GM12872 (cell line): ENCODE measurements around the gene SART1.

Source experiments
- TF ChIP-seq, protein P1 (sequence below): IDR thresholded peaks from 3 replicates; pipeline ENCODE4 v1.5.1; 2011; ENCODE audit warnings: low read depth, mild to moderate bottlenecking, low read length, moderate library complexity; ENCODE audit not compliant: insufficient read depth

The SART1 gene

DNA sequence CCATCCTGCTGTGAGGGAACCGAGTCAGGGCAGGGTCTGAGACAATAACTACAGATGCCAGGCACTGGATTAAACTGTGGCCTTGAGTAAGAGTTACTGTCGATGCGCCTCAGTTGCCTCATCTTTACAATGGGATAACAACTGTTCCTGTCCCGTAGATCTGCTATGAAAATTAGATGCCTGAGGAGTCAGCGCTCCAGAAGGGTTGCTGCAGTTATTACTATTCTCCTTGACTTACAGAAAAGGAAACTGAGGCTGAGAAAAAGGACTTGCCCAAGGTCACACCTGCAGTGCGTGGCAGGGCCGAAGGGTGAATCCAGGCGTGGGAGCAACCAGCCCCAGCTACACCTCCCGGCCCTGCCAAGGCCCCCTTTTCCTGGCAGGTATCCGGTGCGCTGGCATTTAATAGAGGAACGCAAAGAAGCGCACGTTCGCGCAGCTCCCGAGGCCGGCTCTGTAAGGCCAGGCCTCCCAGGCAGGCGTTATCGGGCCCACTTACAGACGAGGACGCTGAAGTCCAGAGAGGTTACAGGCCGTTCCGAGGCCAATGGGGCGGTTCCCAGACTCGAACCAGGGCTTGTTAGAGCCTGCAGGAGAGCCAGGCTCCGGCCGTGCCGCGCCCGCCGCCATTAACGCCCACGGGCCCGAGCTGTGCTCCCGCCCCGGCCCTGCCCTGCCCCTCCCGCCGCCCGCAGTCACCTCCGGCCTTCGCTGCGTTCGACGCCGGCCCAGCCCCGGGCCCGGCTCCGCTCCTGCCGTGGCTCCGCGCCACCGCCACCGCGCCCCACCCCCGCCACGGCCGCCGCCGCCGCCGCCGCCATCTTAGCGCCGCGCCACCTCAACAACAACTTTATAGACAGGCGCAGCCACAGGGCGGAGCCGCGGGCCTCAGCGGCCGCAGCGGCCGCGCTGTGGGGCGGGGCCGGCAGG lies 43.1 kb upstream of the SART1 start, which contains the start of gene C11orf68:
Gene C11orf68 (minus strand): TSS at position 852 of the 930 bp plus-strand sequence. CDS start 31 bp downstream, at position 821.
- TF ChIP-seq, protein P1, sequence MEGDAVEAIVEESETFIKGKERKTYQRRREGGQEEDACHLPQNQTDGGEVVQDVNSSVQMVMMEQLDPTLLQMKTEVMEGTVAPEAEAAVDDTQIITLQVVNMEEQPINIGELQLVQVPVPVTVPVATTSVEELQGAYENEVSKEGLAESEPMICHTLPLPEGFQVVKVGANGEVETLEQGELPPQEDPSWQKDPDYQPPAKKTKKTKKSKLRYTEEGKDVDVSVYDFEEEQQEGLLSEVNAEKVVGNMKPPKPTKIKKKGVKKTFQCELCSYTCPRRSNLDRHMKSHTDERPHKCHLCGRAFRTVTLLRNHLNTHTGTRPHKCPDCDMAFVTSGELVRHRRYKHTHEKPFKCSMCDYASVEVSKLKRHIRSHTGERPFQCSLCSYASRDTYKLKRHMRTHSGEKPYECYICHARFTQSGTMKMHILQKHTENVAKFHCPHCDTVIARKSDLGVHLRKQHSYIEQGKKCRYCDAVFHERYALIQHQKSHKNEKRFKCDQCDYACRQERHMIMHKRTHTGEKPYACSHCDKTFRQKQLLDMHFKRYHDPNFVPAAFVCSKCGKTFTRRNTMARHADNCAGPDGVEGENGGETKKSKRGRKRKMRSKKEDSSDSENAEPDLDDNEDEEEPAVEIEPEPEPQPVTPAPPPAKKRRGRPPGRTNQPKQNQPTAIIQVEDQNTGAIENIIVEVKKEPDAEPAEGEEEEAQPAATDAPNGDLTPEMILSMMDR: no peak

DNA sequence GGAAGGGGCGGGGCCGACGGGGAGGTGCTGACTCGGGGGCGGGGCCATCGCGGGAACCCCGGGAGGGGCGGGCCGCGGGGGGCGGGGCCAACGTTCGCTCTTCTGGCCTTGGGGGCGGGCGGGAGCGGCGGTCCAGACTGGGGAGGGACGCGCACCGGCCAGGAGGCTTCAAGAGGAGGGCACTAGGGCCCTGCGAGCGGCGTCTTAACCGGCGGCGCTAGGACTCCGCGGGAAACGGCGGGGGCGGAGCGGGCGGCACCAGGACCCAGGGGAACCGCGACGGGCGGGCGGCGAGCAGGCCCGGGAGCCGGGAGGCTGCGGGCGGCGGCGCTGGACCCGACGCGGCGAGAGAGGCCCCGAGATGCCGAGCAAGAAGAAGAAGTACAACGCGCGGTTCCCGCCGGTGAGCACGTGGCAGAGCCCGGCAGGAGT lies 42.4 kb upstream of the SART1 start, which contains the start of gene DRAP1:
Gene DRAP1 (plus strand): TSS at position 286 of the 432 bp plus-strand sequence. CDS start 76 bp downstream, at position 362.
- TF ChIP-seq, protein P1: no peak

DNA sequence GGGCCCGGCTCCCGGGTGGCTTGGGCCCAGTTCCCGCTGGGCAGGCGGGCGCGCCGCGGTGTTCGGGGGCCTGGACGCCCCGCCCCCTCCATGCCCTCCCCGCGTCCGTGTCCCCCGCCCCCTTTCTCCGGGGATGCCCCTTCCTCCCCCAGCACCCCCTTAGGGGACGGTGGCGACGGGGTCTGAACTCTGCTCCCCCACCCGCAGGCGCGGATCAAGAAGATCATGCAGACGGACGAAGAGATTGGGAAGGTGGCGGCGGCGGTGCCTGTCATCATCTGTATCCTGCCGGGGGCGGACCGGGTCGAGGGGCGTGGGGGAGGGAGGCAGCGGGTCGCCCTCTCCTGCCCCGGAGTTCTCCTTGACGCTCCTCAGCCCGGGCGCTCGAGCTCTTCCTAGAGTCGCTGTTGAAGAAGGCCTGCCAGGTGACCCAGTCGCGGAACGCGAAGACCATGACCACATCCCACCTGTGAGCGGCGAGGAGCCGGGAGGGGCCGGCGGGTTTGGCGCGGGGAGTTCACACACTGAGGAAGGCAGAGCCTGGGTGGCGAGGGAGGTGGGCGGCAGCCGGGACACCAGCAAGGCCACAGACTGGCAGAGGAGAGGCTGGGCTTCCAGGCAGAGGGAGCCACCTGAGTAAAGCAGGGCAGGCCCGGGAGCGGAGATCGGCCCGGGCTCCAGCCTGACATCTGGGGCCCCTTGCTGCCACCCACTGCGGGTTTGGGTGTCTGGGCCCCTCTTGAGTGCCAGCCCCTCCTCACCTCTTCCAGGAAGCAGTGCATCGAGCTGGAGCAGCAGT lies 41.8 kb upstream of the SART1 start:
- TF ChIP-seq, protein P1: no peak

DNA sequence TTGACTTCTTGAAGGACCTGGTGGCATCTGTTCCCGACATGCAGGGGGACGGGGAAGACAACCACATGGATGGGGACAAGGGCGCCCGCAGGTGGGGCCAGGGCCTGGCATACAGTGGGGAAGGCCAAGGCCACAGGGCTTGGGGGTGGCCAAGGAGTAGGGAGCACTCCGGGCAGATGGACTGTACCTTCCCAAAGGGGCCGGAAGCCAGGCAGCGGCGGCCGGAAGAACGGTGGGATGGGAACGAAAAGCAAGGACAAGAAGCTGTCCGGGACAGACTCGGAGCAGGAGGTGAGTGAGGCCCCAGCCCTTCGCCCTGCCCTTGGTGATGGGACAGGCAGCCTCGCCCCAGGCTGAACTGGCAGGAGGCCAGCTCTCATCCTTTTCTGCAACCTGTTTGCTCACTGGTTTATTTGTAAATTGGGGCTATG lies 41.1 kb upstream of the SART1 start:
- TF ChIP-seq, protein P1: no peak

DNA sequence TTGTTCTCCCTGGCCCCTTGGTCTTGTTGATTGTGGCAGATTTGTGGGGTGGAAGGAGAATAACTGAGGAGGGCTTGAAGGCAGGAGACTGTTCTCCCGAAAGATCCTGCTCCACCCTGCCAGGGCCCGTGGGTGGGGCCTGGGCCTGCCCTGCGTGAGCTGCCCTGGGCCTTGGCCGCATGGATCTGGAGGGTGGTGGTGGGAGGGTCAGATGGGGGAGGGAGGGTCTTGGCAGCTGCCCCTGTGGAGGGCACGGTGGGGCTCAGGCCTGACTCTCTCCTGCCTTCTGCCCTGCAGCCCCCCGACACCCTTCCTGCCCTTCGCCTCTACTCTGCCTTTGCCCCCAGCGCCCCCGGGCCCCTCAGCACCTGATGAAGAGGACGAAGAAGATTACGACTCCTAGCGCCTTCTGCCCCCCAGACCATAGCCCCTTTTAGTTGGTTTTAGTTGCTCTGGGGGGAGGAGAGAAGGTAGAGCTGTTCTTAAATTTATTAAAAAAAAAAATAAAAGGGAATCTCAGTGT lies 40.4 kb upstream of the SART1 start:
- TF ChIP-seq, protein P1: no peak

DNA sequence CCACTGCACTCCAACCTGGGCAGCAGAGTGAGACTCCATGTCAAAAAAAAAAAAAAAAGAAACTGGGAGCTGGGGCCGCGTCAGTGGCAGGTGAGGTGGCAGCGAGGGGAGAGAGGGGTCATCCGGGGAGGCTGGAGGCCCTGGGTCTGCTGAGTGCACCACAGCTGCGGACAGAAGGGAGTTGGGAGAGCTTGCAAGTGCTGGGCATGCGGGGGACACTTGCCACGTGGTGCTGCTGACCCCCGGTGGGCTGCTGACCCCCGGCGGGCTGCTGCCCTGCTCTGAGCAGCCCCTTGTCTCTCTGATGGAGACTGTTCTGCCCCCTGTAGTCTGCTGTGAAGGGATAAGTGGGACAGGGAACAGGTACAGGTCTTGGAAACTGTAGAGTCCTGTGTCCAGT lies 39.7 kb upstream of the SART1 start:
- TF ChIP-seq, protein P1: no peak

DNA sequence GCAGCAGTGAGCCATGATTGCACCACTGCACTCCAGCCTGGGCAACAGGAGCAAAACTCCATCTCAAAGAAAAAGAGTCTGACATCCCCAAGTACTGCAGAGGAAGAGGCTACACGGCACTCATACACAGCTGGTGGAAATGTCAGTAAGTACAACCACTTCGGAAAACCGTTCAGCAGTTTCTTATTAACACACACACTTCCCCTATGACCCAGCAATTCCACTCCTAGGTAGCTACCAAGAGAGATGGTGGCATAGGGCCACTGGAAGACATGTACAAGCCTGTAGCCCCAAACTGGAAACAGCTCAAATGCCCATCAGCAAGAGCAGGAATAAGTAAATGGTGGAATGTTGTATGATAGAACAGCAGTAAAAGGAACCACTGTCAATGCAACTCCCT lies 39.0 kb upstream of the SART1 start:
- TF ChIP-seq, protein P1: no peak
